Subcutaneous adipose tissue (tissue), 4 donors: ENCODE results near the gene ZMIZ1. TPM values are rescaled to one million over a fixed set of nuclear protein-coding genes. Genes with fewer than 3 reads are reported as not detected.

Experiments used
- CTCF ChIP-seq: fragments of 450-650 bp; IDR thresholded peaks from one replicate; pipeline ENCODE4 v1.5.1; 2016; ENCODE audit warnings: low read depth, mild to moderate bottlenecking, control low read depth, antibody characterized with exemption, moderate library complexity
- total RNA-seq, 4 donors: library from RNA; depleted of rRNA; stranded (reverse); fragments of >200 nt; gene quantifications; one replicate each; pipeline ENCODE4 v1.1.0, GENCODE V29; 2016

Gene ZMIZ1
- total RNA-seq, 4 donors from 2014 or later, result 38.1 to 70.6 (median 51.4) TPM

GRCh38 chr10:79097021-79097872 lies 28.5 kb downstream of the ZMIZ1 start:
- TF ChIP-seq CTCF, result no peak

- no peak for TF ChIP-seq CTCF
Measured at GRCh38 chr10:79098061-79098460, 29.3 kb downstream of the ZMIZ1 start.

GRCh38 chr10:79098596-79099015 lies 29.8 kb downstream of the ZMIZ1 start:
- TF ChIP-seq CTCF, result no peak

GRCh38 chr10:79099898-79100448 lies 31.2 kb downstream of the ZMIZ1 start:
- TF ChIP-seq CTCF, result no peak

GRCh38 chr10:79100771-79101170 lies 32.0 kb downstream of the ZMIZ1 start:
- TF ChIP-seq CTCF, result no peak

GRCh38 chr10:79101560-79102497 lies 33.1 kb downstream of the ZMIZ1 start:
- TF ChIP-seq CTCF, result no peak

- no peak for TF ChIP-seq CTCF
Measured at GRCh38 chr10:79102498-79102874, 33.7 kb downstream of the ZMIZ1 start.
